Ecto neural progenitor cell (in vitro differentiated cells): ENCODE measurements around the gene SET.
"Not testable (repeated sequence)": the region's sequence is repeated elsewhere in the genome, so short reads cannot be mapped to it uniquely, and the experiment has no call there.

Experiments
- DNase-seq: peaks from one replicate; pipeline ENCODE4 v3.0.0-alpha.2; 2018; ENCODE audit warnings: low spot score

SET gene, protein sequence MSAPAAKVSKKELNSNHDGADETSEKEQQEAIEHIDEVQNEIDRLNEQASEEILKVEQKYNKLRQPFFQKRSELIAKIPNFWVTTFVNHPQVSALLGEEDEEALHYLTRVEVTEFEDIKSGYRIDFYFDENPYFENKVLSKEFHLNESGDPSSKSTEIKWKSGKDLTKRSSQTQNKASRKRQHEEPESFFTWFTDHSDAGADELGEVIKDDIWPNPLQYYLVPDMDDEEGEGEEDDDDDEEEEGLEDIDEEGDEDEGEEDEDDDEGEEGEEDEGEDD

DNA sequence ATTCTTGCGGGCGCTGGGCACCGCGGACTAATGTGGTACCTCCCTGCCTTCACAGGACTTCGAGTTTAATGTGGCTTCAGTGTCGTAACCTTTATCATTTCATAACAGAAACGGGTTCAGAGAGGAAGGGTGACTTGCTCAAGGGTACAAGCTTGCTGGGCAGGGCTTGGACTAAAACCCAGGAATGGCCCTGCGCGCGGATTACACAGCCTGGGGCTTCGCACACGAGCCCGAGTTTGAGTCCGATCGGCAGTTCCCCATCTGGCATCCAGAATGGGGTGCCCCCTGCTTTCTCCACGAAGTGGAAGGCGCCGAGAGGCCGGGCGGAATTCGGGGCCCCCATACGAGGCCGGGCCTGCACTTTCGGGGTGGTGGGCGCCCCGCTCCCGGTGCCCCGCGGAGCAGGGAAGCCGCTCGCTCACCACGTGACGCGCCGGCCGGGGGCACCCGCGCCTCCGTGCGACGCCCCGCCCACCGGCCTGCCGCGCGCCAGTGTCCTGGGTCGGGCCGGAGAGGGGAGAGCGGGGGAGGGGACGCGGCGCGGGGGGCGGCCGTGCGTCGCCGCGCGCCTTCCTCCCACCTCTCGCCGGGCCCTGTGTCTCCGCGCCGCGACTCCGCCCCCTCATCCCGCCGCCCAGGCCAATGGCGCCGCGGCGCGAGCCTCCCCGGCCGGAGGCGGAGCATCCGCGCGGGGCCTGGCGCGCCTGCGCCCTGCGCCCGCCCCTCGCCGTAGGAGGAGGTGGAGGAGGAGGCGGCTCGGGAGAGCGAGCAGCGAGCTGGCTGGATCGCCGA, at the start of gene SET:
SET (plus strand) TSS at position 722 of the 792 bp plus-strand sequence. CDS start 361 bp downstream, outside the sequence.
- DNase-seq = peak; percentile 95

DNA sequence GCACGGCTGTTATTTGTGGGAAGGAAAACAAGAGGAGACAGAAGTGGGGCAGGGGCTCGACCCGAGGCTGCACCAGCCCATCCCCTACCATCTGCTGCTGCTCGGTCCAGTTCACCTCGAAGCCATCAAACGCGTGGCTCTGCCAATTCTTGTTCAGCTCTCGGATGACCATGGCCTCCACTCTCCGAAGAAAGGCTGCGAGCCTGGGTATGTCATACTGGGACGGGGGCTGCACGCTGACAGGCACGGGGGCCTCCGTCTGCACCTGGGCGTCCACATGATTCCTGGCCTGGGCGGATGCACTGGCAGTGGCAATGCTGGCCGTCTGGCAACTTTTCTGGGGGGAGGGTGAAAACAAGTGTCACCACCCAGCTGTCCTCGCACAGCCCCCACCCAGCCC, 48.4 kb upstream of the SET start:
- no peak for DNase-seq

DNA sequence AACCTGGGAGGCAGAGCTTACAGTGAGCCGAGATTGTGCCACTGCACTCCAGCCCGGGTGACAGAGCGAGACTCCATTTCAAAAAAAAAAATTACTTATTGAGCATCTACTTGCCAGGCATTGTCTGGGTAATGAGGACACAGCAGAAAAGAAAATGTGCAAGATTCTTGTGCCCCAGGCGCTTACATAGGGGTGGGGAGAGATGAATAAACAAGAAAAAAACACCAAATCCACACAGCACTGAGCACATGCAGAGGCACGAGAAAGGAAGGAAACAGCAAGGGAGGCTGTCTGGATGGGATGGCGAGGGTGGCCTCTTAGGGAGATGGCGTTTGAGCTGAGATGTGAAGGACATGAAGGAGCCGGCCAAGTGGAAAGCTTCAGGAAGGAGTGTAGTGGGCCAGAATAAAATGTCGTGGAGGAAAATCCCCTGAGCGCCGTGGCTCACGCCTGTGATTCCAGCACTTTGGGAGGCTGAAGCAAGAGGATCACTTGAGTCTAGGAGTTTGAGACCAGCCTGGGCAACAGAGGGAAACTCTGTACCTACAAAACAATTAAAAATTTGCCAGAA, 46.3 kb upstream of the SET start:
- DNase-seq = no peak

DNA sequence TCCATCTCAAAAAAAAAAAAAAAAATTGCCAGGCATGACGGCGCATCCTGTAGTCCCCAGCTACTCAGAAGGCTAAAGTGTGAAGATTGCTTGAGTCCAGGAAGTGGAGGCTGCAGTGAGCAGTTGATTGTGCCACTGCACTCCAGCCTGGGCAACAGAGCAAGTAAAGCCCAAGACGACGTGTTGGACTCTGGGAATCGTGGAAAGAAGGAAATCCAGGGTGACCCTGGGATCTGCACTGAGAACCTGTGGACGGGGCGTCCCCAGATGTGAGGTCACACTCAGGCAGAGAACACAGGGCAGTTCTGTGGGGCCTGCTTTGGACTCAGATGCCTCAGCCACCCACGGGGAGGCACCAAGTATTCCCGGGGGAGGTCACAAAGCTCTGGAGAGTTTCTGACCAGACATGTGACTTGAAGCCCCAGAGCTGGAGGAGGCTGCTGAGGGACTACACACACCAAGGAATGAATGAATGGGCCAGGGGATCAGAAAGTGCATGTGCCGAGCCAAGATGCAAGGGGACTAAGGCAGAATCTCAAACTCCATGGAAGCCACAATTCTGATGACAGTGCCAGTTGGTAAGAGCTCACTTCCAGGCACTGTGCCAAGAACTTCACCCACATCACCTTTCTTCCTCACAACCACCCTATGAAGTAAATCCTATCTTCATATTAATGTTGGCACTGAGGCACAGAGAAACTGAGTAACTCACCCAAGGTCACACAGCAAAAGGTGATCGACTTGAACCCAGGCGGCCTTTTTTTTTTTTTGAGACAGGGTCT, 45.3 kb upstream of the SET start:
- DNase-seq = no peak

DNA sequence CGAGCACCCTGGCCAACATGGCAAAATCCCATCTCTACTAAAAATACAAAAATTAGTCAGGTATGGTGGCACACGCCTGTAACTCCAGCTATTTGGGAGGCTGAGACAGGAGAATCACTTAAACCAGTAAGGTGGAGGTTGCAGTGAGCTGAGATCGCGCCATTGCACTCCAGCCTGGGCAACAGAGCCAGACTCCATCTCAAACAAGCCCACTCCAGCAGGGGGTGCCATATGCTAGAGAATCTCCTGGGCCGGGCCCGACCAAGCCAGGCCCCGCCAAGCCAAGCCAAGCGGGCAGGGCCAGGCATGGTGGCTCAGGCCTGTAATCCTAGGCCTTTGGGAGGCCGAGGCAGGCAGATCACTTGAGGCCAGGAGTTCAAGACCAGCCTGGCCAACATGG, 40.8 kb upstream of the SET start:
- not testable (repeated sequence) for DNase-seq

DNA sequence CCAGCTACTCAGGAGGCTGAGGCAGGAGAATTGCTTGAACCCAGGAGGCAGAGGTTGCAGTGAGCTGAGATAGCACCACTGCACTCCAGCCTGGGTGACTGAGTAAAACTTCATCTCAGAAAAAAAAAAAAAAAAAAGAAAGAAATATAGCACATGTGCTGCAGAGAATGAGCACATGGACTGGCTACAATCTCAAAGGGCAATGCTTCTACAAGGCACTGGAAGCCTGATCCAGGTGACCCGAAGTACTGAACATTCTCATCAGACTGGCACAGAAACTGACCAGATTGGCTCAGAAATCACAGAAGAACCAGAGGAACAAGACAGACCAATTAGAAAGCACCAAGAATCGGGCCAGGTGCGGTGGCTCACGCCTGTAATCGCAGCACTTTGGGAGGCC, 37.2 kb upstream of the SET start:
- no peak for DNase-seq

DNA sequence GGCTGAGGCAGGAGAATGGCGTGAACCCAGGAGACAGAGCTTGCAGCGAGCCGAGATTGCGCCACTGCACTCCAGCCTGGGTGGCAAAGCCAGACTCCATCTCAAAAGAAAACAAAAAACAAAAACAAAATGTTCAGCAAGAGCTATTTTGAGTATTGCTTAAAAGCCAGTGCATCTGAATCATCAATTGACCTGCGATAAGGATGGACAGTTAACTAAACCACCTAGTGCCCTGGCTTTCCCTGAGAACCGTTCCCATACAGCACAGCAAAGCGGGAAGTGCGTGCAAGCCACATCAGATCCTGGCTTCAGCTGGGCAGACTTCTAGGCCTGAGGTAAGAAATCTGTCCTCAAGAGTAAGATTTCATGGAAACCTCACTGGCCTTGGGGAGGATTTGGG, 35.1 kb upstream of the SET start:
- DNase-seq = no peak

DNA sequence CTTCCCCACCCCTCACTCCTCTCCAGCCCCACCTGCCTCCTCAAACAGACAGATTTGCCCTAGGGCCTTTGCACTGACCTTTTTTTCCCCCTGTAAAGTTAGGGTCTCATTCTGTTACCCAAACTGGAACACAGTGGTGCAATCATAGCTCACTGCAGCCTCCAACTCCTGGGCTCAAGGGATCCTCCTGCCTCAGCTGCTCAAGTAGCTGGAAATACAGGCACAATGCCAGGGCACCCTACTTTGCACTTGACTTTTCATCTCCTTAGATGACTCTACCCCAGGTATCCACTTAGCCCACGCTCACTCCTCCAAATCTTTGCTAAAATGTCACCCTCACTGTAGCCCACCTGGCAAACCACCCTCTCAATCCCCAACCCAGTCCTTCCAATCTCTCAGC, 34.5 kb upstream of the SET start:
- no peak for DNase-seq

DNA sequence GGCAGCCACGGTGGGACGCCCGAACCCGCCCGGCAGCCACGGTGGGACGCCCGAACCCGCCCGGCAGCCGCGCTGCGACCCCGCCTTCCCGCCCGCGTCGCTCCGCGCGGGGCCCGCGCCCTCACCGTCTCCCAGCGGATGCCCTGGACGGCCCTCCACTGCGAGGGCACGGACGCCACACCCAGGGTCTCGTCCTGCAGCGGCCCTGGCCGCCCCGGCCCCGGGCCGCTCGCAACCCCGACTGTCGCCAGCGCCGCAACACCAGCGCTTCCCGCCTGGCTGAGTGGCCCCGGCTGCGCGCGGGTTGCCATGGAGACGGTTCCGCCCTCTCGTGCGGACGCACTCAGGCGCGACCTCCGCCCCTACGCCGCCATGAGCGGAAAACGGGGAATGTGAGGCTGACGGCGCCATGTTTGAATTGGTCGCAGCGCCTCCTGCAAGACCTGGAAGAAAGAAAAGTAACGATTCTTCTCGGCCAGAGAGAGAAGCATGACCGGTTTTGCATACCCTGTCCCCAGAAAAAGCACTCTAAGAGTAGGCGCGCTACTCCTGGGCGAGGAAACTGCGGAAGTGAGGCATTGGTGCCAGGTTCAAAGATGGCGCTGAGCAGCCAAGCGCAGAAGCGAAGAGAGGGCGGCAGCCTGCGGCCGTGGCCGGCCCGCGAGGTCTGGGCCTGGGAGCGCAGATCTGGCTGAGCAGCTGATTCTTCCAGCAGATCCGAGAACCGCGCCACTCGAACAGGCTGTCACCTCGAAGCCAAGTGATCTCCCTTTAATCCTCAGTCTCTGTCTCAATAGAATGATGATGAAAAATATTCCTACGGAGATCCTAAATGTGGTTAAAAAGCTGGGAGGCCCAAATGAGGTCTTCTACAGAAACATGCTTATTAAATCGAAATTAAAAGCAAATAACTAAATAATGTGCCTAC, 32.3 kb upstream of the SET start, which contains the start of gene DYNC2I2:
DYNC2I2 (minus strand) TSS at position 432 of the 928 bp plus-strand sequence; CDS start at position 311, 121 bp downstream.
- DNase-seq = peak; percentile 98

DNA sequence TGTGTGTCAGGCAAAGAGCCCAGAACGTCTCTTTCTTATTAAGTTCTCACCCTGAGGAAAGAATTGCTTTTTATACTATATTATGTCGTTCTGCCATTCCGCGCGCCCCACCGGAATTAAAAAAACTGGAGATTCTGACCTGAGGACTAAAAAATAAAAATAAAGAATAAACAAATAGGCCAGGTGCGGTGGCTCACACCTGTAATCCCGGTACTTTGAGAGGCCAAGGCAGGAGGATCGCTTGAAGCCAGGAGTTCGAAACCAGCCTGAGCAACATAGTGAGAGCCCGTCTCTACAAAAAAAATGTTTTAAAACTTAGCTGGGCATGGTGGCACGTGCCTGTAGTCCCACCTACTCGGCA, 31.7 kb upstream of the SET start:
- DNase-seq = no peak

DNA sequence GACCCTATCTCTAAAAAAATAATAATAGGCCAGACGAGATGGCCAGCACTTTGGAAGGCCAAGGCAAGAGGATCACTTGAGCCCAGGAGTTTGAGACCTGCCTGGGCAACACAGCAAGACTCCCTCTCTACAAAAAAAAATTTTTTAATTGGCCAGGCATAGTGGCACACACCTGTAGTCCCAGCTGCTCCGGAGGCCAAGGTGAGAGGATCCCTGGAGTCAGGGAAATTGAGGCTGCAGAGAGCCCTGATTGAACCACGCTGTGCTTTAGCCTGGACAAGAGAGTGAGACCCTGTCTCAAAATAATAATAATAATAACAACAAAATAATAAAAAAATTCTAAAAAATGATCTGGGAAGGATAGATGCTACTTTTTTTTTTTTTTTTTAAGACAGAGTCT, 31.2 kb upstream of the SET start:
- DNase-seq = no peak

DNA sequence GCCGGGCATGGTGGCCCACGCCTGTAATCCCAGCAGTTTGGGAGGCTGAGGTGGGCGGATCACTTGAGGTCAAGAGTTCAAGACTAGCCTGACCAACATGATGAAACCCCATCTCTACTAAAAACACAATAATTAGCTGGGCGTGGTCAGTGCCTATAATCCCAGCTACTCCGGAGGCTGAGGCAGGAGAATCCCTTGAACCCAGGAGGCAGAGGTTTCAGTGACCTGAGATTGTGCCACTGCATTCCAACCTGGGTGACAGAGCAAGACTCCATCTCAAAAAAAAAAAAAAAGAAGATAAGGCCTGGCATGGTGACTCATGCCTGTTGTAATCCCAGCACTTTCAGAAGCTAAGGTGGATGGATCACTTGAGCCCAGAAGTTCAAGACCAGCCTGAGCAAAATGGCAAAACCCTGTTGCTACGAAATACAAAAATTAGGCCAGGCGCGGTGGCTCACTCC, 22.5 kb upstream of the SET start:
- not testable (repeated sequence) for DNase-seq

DNA sequence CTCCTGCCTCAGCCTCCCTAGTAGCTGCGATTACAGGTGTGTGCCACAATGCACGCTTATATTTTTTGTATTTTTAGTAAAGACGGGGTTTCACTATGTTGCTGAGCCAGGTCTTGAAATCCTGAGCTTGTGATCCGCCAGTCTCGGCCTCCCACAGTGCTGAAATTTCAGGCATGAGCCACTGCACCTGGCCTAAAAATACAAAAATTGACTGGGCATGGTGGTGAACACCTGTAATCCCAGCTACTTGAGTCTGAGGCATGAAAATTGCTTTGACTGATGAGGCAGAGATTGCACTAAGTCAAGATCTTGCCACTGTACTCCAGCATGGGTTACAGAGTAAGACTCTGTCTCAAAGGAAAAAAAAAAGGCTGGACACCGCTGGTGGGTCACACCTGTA, 19.2 kb upstream of the SET start:
- DNase-seq = no peak

DNA sequence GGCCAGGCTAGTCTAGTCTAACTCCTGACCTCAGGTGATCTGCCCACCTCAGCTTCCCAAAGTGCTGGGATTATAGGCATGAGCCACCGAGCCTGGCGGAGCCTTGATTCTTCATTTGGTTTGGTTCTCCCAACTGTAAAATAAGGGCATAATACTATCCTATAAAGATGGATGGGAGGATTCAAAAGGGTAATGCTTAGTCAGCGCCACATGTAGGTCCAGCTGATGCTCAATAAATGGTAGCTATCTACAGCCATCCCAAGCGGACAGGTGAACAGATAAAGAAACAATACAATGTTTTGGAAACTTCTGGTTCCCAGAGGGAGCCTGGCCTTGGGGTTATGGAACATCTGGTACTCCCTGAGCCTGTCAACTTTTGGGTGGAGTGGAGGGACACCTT, 13.6 kb upstream of the SET start:
- DNase-seq = no peak

DNA sequence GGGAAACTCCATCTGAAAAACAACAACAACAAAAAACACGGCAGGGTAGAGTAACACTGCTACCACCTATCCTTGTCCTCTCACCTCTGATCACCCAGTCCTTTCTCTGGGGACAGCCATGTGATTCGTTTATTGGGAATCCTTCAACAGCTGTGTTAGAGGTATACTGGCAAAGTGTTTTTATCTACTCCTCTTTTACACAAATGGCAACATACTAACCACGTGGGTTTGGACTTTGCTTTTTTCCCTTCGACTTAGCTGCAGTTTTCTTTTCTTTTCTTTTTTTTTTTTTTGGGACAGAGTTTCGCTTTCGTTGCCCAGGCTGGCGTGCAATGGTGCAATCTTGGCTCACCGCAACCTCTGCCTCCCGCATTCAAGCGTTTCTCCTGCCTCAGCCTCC, 11.2 kb upstream of the SET start:
- no peak for DNase-seq

DNA sequence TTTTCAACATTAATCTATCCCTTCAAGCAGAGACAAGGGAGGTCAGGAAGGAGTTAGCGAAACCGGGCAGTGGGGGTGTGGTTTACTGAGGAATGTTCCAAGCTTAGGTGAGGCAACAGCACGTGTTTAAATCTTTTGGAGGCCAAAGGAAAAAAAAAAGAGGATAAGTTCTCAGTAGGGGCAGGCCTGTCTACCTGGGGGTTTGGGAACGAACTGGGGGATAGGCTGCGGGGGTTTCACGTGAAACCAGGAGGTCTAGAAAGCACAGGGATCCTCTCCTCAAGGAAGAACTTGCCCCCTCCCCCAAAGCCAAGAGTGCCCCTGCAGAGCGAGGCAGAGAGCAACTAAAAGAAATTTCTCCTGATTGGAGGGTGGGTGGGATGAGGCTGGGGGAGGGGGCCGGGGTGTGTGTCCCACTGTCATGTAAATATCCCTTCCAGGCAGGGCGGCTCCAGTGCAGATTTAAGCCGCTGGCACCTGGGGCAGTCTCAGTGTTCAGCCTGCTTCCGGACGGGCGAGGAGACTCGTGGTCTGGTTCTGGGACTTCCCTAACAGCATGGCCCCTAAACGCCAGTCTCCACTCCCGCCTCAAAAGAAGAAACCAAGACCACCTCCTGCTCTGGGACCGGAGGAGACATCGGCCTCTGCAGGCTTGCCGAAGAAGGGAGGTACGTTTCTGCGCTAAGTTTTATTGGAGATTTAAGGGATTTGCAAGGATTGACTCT, 5.5 kb upstream of the SET start:
- DNase-seq = peak; percentile 88

DNA sequence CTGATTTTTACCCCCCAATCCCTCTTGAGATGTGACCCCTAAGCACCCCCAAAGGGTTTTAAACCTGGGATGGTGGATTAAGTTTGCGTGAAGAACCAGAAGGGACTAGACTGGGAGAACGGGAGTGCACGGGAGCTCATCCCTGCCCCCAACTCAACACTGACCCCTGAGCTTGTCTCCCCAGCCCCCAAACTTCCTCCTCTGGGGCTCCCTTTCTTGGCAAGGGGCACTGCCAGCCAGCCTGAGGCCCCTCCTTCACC, 5.0 kb upstream of the SET start:
- DNase-seq = no peak

DNA sequence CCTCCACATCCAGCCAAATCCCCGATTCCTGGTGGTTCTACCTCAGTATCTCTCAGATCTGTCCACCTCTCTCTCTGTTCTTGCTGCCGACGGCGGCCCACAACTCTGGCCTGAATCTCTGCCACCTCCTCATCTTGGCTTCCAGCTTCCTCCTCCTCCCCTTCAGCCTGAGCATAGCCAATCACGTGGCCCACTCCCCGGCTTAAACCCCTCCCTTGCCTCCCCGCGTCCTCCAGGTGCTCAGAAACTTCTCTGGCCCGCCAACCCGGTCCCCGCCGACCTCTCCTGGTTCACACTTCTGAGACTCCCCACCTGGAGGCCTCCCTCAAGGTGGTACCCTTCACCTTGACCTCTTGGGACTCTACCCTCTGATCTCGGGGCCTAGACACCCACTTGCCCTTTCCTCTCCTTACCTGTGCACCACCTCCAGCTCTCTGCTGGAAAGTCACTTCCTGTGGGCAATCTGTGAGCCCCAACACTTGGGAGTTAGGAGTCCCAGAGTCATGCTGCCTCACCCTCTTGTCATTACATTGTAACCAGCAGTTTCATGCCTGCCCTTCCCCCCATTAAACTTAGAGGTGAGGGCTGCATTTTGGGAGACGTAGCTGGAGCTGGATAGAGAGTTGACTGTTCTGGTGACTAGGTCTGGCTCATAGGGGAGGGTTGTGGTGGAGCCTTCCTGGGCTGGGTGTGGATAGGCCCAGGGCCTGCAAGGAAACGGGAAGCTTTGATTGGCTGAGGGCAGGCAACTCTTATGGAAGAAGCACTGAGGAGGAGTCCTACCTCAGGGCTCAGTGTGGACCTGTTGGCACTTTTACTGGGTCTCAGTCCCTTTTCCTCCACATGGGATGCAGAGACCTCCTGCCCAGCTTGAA, 4.5 kb upstream of the SET start:
- peak; percentile 81 for DNase-seq

DNA sequence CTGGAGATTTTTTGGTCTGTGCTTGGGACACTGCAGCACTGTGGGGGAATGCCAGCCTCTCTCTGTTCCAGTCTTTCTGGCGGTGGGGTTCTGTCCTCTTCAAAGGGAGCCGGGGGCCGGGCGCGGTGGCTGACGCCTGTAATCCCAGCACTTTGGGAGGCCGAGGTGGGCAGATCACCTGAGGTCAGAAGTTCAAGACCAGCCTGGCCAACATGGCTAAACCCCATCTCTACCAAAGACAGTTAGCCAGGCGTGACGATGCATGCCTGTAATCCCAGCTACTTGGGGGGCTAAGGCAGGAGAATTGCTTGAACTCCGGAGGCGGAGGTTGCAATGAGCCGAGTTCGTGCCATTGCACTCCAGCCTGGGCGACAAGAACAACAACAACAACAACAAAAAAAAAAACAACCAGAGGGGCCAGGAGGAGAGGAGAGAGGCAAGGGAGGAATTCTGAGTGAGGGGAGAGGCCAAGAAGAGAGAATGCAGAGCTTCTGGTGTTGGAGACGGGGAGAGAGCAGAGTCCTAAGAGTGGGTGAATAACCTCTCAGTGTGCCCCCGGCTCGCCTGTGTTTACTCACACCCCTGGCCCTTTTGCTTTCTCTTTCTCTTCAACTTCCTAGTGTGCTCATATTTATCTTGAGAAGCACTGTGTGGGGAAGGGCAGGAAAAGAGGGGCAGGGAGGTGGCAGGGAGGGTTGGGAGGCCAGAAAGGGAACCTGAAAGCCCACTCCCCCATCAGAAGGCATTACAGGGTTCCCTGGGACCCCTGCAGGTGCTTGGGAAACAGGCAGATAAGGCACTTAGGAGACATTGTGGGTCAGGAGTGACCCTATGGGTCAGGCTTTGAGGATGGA, 3.2 kb upstream of the SET start:
- DNase-seq = no peak
